Thoracic aorta (tissue), 2 donors: ENCODE results near the gene CFI. TPM values are rescaled to one million over a fixed set of nuclear protein-coding genes. Genes with fewer than 3 reads are reported as not detected.

Experiments used
- ATAC-seq: fragments of 150-250 bp; one replicate; pipeline ENCODE4 v1.8.0; 2017; ENCODE audit warnings: low read depth; ENCODE audit not compliant: insufficient number of reproducible peaks, low FRiP score
- DNase-seq: peaks from one replicate; pipeline ENCODE4 v3.0.0-alpha.2; 2020; ENCODE audit warnings: low spot score
- H3K27ac ChIP-seq, 2 donors: fragments of 200-600 bp; sonication (generic); 1 replicate in 1 of 2; 2 replicates in 1 of 2; pipeline ENCODE4 v1.5.1; 2016; ENCODE audit warnings: mild to moderate bottlenecking in 2 of 2, moderate library complexity in 2 of 2
- H3K27me3 ChIP-seq: fragments of 200-600 bp; sonication (generic); replicated peaks from 2 replicates; pipeline ENCODE4 v1.6.0; 2016; ENCODE audit warnings: mild to moderate bottlenecking; ENCODE audit not compliant: insufficient read depth
- H3K36me3 ChIP-seq: fragments of 200-600 bp; sonication (generic); one replicate; pipeline ENCODE4 v1.5.1; 2016
- H3K4me1 ChIP-seq, 2 donors: fragments of 200-600 bp; sonication (generic); 1 replicate in 1 of 2; 2 replicates in 1 of 2; pipeline versions ENCODE4 v1.5.1 to v1.6.0; 2016; ENCODE audit warnings: low read depth in 2 of 2, mild to moderate bottlenecking in 1 of 2; ENCODE audit not compliant: control insufficient read depth in 1 of 2
- H3K4me3 ChIP-seq: fragments of 200-600 bp; sonication (generic); 2 replicates; pipeline ENCODE4 v1.5.1; 2016; ENCODE audit warnings: mild to moderate bottlenecking
- H3K9me3 ChIP-seq: fragments of 200-600 bp; sonication (generic); 2 replicates; pipeline ENCODE4 v1.5.1; 2016
- total RNA-seq, 2 donors: library from RNA; depleted of rRNA; stranded (reverse); fragments of >200 nt; gene quantifications; one replicate each; pipeline versions ENCODE4 v1.1.0 to v1.2.3, GENCODE V29; 2016
- TF ChIP-seq, protein P1 (sequence below): fragments of 200-600 bp; sonication (generic); IDR thresholded peaks from one replicate; pipeline ENCODE4 v1.5.1; 2019; ENCODE audit warnings: antibody characterized with exemption

CFI gene
- total RNA-seq, 2 donors from 2014 or later: 2.2 to 20.5 TPM

DNA sequence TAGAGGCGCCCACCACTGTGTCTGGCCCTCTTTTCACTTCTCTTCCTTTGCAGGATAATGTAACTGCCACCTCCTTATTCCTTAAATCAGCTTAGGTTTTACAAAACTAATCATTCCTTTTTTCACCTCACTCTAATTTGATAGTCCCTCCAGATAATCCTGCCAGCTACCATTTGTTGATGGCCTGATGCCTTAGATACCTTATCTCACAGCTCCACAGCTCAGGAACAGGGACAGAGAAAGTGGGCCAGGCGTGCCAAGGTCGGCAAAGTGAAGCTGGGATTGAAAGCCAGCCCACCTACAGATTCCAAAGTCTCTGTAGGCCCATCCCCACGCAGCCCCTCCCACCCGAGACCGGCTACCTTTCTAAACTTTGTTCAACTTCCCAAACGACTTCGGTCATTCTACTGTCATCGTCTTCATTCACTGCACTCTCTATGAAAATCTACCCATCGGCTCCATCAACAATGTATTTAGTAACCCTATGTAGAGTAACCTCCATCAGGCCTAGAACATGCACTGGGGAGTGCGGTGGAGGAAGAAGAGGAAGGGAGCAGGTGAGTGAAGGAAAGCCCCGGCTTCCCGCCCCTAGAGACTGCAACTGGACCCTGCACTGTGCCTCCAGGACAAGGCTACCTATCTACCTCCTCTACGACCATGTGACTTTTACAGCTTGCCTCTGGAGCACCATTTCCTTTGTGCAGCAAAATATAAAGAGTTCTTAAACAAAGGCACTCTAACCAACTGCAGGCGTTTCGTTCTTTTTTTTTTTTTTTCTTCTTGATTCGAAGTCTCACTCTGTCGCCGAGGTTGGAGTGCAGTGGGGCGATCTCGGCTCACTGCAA lies 100.0 kb downstream of the CFI start:
- no peak for DNase-seq
- Histone ChIP-seq H3K4me3 (peak overlapping the region; percentile 98), H3K9me3 (no peaks in the 10 kb centered on the region), H3K4me1 (peaks cover 12 to 13% of the 10 kb centered on the region in 2 donors), H3K36me3 (peaks cover 5% of the 10 kb centered on the region), H3K27ac (peak overlapping the region; percentile 76 to 84), H3K27me3 (no peaks in the 10 kb centered on the region)
- TF ChIP-seq, protein P1, sequence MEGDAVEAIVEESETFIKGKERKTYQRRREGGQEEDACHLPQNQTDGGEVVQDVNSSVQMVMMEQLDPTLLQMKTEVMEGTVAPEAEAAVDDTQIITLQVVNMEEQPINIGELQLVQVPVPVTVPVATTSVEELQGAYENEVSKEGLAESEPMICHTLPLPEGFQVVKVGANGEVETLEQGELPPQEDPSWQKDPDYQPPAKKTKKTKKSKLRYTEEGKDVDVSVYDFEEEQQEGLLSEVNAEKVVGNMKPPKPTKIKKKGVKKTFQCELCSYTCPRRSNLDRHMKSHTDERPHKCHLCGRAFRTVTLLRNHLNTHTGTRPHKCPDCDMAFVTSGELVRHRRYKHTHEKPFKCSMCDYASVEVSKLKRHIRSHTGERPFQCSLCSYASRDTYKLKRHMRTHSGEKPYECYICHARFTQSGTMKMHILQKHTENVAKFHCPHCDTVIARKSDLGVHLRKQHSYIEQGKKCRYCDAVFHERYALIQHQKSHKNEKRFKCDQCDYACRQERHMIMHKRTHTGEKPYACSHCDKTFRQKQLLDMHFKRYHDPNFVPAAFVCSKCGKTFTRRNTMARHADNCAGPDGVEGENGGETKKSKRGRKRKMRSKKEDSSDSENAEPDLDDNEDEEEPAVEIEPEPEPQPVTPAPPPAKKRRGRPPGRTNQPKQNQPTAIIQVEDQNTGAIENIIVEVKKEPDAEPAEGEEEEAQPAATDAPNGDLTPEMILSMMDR: no peak
- no peak for ATAC-seq

DNA sequence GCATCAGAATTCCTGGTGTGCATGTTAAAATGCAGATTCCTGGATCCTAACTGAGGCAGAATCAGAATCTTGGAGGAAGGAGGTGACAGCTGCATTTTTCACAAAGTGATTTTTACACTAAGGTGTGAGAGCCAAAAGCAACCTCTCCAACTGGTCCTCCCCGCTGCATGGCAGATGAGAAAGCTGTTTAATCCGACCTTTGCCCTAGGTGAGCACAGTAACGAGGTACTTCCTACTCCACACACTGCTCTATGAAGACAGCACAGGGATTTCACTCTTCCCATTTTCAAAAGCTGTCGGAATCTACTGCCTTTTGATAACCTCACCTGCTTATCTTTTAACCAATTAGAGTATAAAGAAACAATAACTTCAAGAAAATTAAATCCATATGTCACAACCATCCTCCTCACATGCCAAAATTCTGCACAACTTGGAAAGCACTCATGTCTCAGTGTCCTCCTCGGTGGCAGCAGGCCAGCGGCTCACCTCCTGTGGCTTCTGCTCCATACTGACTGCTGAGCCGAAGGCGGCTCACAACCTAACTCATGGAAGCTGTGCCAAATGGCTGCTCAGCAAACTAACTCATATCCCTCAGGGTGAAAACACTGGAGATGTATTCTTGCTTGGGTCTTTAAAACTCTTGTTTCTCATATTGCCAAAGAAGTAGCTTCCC lies 102.1 kb downstream of the CFI start:
- H3K4me1 ChIP-seq: peaks cover 12 to 13% of the 10 kb centered on the region in 2 donors
- no peak overlapping the region for H3K4me3 ChIP-seq
- H3K27me3 ChIP-seq: no peaks in the 10 kb centered on the region
- ATAC-seq (no peak), DNase-seq (no peak)
- H3K36me3 ChIP-seq: peaks cover 5% of the 10 kb centered on the region
- TF ChIP-seq, protein P1: no peak
- H3K9me3 ChIP-seq: no peaks in the 10 kb centered on the region
- no peak overlapping the region for H3K27ac ChIP-seq

DNA sequence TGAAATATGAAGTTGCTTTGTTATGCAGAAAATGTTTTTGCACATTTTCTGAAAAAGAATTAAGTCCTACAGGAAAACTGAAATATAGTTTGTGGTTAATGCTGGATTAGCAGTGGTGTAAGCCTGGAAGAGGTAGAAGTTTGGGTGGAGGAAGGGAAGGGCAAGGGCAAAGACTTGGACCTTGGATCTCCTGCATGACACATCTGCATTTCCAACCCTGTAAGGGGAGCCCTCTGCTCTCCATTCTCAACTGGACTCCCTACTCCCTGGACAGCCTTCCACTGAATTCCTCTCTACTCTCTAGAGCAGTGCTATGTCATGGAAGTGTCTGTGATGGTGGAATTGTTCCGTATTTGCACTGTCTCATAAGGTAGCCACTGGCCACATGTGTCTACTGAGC lies 103.1 kb downstream of the CFI start:
- DNase-seq: no peak
- no peak for ATAC-seq
- Histone ChIP-seq H3K4me3 (no peak overlapping the region), H3K36me3 (peaks cover 10% of the 10 kb centered on the region), H3K27me3 (no peaks in the 10 kb centered on the region), H3K27ac (no peak overlapping the region), H3K9me3 (no peaks in the 10 kb centered on the region), H3K4me1 (peaks cover 9 to 13% of the 10 kb centered on the region in 2 donors)
- TF ChIP-seq, protein P1: no peak

DNA sequence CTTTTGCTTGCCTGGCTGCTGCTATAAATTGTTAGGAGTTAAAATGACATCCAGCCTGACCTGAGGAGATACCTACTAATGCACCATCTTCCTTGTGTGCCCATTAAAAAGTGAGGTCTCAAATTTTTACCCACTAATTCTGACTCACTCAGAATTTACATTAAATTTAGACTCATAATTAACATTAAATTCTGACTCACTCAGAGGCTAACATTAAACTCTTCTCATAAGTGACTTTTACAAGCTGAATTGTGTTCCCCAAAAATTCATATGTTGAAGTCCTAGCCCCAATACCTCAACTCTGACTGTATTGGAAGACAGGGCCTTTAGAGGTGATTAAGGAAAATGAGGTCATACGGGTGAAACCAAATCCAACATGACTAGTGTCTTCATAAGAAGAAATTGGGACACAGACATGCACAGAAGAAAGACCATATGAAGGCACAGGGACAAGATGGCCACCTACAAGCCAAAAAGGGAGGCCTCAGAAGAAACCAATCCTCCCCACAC lies 110.3 kb downstream of the CFI start:
- TF ChIP-seq, protein P1: no peak
- no peak for DNase-seq
- Histone ChIP-seq H3K9me3 (no peaks in the 10 kb centered on the region), H3K36me3 (peaks cover 29% of the 10 kb centered on the region), H3K4me1 (no peaks in the 10 kb centered on the region), H3K27ac (no peak overlapping the region), H3K4me3 (no peak overlapping the region), H3K27me3 (no peaks in the 10 kb centered on the region)
- ATAC-seq: no peak

Other genes starting within 250 kb of the CFI start
- 10 to 100 TPM; 44.3 to 45.0 TPM for gene MCUB, start 241.8 kb downstream of the CFI start, total RNA-seq
- gene CASP6, start 98.6 kb downstream of the CFI start, total RNA-seq: 10 to 100 TPM in 1 of 2 donors, 1 to 10 TPM in 1; 9.0 to 17.3 TPM
- gene PLA2G12A, start 71.9 kb downstream of the CFI start, total RNA-seq: 100 to 1,000 TPM in 1 of 2 donors, 10 to 100 TPM in 1; 20.3 to 635 TPM
- 1 to 10 TPM; 4.9 to 8.7 TPM for gene GAR1, start 13.8 kb upstream of the CFI start, total RNA-seq
- 1 to 10 TPM in 1 of 2 donors, not detected in 1; 1.2 TPM for gene RRH, start 26.0 kb upstream of the CFI start, total RNA-seq
- 1 to 10 TPM in 1 of 2 donors, under 1 TPM in 1; 0.85 to 1.4 TPM for gene LRIT3, start 46.1 kb upstream of the CFI start, total RNA-seq
- not detected for gene EGF, start 110.9 kb upstream of the CFI start, total RNA-seq